Measurements from ENCODE around the gene NPW. TPM values are rescaled to one million over a fixed set of nuclear protein-coding genes. Genes with fewer than 3 reads are reported as not detected.

NPW gene
- total RNA-seq, 2 experiments from 2014 or later = 24.3 to 28.3 TPM

DNA sequence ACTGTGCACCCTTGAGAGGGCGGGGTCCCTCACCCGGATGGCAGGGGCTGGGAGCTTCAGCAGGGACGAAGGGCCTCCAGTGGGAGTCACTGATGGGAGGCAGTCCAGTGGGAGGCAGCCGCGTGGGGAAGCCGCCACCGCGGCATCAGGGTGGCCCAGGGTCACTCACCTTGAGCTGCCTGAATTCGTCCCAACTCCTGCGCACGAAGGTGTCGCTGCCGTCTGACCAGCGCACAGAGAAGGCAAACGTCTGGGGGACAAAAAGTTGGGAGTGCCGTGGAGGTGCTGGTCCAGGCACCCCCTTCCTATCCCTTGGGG is 38.9 kb upstream of the NPW start:
- ATAC-seq = no peak
- TF ChIP-seq, protein P1, sequence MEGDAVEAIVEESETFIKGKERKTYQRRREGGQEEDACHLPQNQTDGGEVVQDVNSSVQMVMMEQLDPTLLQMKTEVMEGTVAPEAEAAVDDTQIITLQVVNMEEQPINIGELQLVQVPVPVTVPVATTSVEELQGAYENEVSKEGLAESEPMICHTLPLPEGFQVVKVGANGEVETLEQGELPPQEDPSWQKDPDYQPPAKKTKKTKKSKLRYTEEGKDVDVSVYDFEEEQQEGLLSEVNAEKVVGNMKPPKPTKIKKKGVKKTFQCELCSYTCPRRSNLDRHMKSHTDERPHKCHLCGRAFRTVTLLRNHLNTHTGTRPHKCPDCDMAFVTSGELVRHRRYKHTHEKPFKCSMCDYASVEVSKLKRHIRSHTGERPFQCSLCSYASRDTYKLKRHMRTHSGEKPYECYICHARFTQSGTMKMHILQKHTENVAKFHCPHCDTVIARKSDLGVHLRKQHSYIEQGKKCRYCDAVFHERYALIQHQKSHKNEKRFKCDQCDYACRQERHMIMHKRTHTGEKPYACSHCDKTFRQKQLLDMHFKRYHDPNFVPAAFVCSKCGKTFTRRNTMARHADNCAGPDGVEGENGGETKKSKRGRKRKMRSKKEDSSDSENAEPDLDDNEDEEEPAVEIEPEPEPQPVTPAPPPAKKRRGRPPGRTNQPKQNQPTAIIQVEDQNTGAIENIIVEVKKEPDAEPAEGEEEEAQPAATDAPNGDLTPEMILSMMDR (IDR thresholded peaks at IDR 0.05) = no peak
- DNase-seq = no peak
- H3K4me1 Mint-ChIP-seq (ENCODE audit: low read depth) = peaks cover 20% of the 10 kb centered on the region
- H3K4me3 Mint-ChIP-seq = no peak overlapping the region
- no peaks in the 10 kb centered on the region for H3K9me3 Mint-ChIP-seq
- peaks cover 23% of the 10 kb centered on the region for H3K36me3 Mint-ChIP-seq (ENCODE audit: low read depth)
- POLR2A ChIA-PET = interaction anchor here (0.6 to 29.2 kb wide), 8 partner anchors 10 to 272 kb away, joined by 3 to 505 read pairs (median 8); partner anchors contain the start of genes FAHD1, HAGH, NDUFB10 and RNF151
- CTCF ChIA-PET = interaction anchor here (1.0 kb wide), 1 partner anchor 23 kb away, joined by 3 read pairs; no protein-coding TSS in a partner anchor
- intact Hi-C loops (cut with micrococcal nuclease) = no loop called here
- H3K27me3 Mint-ChIP-seq = peaks cover 29% of the 10 kb centered on the region
- H3K27ac Mint-ChIP-seq = no peak overlapping the region

DNA sequence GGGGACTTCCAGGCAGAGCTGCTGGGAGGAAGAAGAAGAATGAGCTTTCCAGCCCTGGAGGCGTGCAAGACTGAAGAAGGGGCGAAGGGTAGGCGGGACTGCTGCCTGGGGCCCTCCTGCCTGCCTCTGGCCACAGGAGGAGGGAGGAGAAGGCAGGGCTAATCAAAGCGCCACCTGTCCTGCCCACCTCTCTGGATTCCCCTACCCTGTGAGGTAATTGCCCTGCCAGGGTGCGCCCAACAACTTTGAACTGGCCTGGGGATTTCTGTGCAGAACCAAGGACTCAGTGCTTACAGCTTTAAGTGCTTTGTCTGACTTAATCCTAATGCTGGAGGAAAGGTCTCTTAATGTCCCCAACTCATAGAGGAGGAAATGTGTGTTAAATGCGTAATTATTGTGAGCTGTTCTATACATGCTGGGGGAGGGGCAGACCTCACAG is 38.2 kb upstream of the NPW start, which contains the start of gene NOXO1:
Gene NOXO1 (minus strand): TSS at position 72 of the 439 bp plus-strand sequence. CDS start 290 bp downstream, outside the sequence.
- H3K4me3 Mint-ChIP-seq = no peak within 1 kb of the TSS

DNA sequence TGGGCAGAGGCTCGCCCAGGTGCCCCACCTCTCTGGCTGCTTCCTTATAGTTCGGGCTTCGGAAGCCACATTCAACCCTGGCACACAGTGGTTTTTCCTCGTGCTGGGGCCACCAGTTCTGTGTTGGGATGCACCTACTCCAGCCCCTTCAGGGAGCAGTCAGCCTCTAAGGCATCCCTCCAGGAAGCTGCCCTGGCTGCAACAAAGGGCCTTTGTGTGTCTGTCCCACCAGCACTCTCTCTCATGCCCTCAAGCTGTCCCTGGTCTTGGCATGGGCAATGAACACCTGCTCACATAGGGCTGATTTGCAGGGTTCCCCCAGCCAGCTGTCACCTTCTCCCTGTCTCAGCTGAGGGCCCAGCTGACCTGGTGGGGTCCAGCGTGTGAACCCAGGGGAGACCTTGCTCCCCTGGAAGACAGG is 37.6 kb upstream of the NPW start:
- TF ChIP-seq, protein P1 (IDR thresholded peaks at IDR 0.05) = no peak
- intact Hi-C loops (cut with micrococcal nuclease) = no loop called here
- Mint-ChIP-seq H3K36me3 (ENCODE audit: low read depth) (peaks cover 30% of the 10 kb centered on the region), H3K9me3 (no peaks in the 10 kb centered on the region), H3K4me3 (no peak overlapping the region), H3K27me3 (peaks cover 29% of the 10 kb centered on the region), H3K4me1 (ENCODE audit: low read depth) (peaks cover 20% of the 10 kb centered on the region), H3K27ac (no peak overlapping the region)
- ChIA-PET POLR2A (interaction anchor here (1.1 to 29.2 kb wide), 9 partner anchors 8 to 173 kb away, joined by 3 to 505 read pairs (median 8); partner anchors contain the start of genes NDUFB10, RNF151, RPS2 and SYNGR3), CTCF (interaction anchor here (1.0 kb wide), 1 partner anchor 10 kb away, joined by 3 read pairs; the partner anchor contains the start of gene TBL3)
- no peak for ATAC-seq
- DNase-seq = no peak

More for the DNA sequence above, 38.2 kb upstream of the NPW start, which contains the start of gene NOXO1:
- no peak within 1 kb of the TSS for H3K27ac Mint-ChIP-seq
- CTCF ChIA-PET = interaction anchor here (1.0 kb wide), 1 partner anchor 23 kb away, joined by 3 read pairs; no protein-coding TSS in a partner anchor
- peaks cover 20% of the 10 kb centered on the region for H3K4me1 Mint-ChIP-seq (ENCODE audit: low read depth)
- H3K27me3 Mint-ChIP-seq = peaks cover 29% of the 10 kb centered on the region
- DNase-seq = peak; percentile 51
- ATAC-seq = peak; percentile 15
- POLR2A ChIA-PET = interaction anchor here (0.6 to 29.2 kb wide), 9 partner anchors 8 to 271 kb away, joined by 3 to 505 read pairs (median 8); partner anchors contain the start of genes FAHD1, HAGH, NDUFB10 and RNF151
- H3K9me3 Mint-ChIP-seq = no peaks in the 10 kb centered on the region
- TF ChIP-seq, protein P1 (IDR thresholded peaks at IDR 0.05) = no peak
- intact Hi-C loops (cut with micrococcal nuclease) = no loop called here
- peaks cover 24% of the 10 kb centered on the region for H3K36me3 Mint-ChIP-seq (ENCODE audit: low read depth)

DNA sequence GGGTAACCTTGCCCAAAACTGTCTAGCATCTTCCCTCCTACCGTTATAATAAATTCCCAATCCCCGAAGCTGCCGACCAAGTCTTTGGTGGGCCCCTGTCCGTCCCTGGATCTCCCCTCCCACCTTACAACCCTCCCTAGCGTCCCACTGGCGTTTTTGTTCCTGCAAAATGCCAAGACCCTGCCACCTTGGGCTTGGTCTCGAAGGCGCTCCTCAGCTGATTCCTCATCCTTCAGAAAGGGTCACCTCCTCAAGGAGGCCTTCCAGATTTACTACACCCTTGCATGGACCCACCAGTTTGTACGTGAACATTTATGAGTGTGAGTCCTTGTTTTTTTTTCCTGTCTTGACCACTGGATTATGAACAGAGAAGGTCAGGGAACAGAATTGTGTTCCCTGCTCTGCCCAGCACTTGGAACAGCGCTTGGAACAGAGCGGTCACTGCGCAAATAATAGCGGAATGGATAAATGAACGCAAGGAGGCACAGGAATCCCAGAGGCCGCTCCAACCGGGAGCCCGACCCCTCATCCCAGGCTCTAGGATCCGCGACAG is 36.5 kb upstream of the NPW start:
- CTCF ChIA-PET = interaction anchor here (0.7 to 2.0 kb wide), 4 partner anchors 11 to 158 kb away, joined by 3 to 8 read pairs (median 4); partner anchors contain the start of gene TBL3
- Mint-ChIP-seq H3K36me3 (ENCODE audit: low read depth) (peaks cover 22% of the 10 kb centered on the region), H3K27ac (no peak overlapping the region), H3K4me3 (peak overlapping the region; percentile 89), H3K9me3 (no peaks in the 10 kb centered on the region), H3K27me3 (peaks cover 32% of the 10 kb centered on the region), H3K4me1 (ENCODE audit: low read depth) (peaks cover 20% of the 10 kb centered on the region)
- TF ChIP-seq, protein P1 (IDR thresholded peaks at IDR 0.05) = no peak
- POLR2A ChIA-PET = interaction anchor here (0.6 to 29.2 kb wide), 8 partner anchors 10 to 537 kb away, joined by 3 to 505 read pairs (median 6); partner anchors contain the start of genes AMDHD2, NDUFB10, RNF151 and RPS2
- no peak for ATAC-seq
- DNase-seq = no peak
- intact Hi-C loops (cut with micrococcal nuclease) = no loop called here

Data from activated CD8-positive, alpha-beta T cell treated with anti-CD3 and anti-CD28 coated beads for 36 hours (primary cell).